ENCODE results near the gene PTPRO. TPM values are rescaled to one million over a fixed set of nuclear protein-coding genes. Genes with fewer than 3 reads are reported as not detected.

PTPRO gene
- total RNA-seq, 2 donors from 2014 or later, result 1.3 to 2.6 TPM

DNA sequence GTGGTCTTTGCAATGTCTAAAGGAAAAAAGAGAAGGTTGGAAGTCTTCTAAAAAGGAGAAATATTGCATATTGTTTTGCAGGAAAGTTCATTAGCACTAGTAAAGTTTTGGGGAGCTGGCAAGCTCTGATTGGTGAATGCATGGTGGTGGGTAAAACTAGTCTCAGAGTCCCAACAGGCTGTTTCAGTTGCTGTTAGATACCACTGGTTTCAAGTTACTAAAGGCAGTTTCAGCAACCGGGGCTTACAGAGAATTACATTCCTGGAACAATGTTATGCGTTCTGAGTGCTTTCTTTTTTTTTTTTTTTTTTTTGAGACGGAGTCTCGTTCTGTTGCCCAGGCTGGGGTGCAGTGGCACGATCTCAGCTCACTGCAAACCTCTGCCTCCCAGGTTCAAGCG is 258.7 kb downstream of the PTPRO start:
- H3K9me3 ChIP-seq, result no peaks in the 10 kb centered on the region
- intact Hi-C loops (cut with DNase I), result no loop called here
- no peaks in the 10 kb centered on the region for H3K4me1 ChIP-seq
- no peak overlapping the region for H3K4me3 ChIP-seq
- H3K27me3 ChIP-seq, result no peaks in the 10 kb centered on the region
- WGBS, 2 donors, result 69 to 74% methylated on average over 6 of the region's 6 CpGs
- DNase-seq (no peak), ATAC-seq (no peak)
- H3K27ac ChIP-seq, result no peak overlapping the region
- TF ChIP-seq POLR2A (IDR thresholded peaks at IDR 0.05), result no peak
- TF ChIP-seq, protein P1, sequence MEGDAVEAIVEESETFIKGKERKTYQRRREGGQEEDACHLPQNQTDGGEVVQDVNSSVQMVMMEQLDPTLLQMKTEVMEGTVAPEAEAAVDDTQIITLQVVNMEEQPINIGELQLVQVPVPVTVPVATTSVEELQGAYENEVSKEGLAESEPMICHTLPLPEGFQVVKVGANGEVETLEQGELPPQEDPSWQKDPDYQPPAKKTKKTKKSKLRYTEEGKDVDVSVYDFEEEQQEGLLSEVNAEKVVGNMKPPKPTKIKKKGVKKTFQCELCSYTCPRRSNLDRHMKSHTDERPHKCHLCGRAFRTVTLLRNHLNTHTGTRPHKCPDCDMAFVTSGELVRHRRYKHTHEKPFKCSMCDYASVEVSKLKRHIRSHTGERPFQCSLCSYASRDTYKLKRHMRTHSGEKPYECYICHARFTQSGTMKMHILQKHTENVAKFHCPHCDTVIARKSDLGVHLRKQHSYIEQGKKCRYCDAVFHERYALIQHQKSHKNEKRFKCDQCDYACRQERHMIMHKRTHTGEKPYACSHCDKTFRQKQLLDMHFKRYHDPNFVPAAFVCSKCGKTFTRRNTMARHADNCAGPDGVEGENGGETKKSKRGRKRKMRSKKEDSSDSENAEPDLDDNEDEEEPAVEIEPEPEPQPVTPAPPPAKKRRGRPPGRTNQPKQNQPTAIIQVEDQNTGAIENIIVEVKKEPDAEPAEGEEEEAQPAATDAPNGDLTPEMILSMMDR (IDR thresholded peaks at IDR 0.05), result no peak
- H3K36me3 ChIP-seq (replicated peaks in 1 of 2; ENCODE audit: insufficient read depth in 1 of 2, low read depth in 2 of 2), result no peaks in the 10 kb centered on the region

DNA sequence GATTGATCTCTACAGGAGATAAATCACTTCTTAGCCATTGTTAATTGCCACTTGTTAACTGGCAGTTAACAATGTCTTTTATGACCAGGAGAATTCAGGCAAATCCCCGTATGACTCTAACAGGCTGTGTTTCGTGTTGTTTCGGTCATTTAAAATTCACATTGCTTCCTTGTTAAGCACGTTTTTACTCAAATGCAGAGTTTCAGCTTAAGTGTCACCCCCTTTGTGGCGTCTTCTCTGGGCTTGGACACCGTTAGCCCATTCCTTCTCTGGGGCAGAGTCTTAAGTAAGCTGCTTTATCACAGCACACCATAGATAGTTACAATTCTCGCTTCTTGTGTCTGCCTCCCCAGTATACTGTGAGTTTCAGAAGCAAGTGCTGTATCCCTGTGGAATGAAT is 261.5 kb downstream of the PTPRO start:
- H3K27me3 ChIP-seq, result no peaks in the 10 kb centered on the region
- DNase-seq (no peak), ATAC-seq (no peak)
- no peaks in the 10 kb centered on the region for H3K36me3 ChIP-seq (replicated peaks in 1 of 2; ENCODE audit: insufficient read depth in 1 of 2, low read depth in 2 of 2)
- TF ChIP-seq, protein P1 (IDR thresholded peaks at IDR 0.05), result no peak
- H3K27ac ChIP-seq, result no peak overlapping the region
- no peaks in the 10 kb centered on the region for H3K4me1 ChIP-seq
- WGBS, 2 donors, result 55 to 61% methylated on average over 7 of the region's 7 CpGs
- no peak overlapping the region for H3K4me3 ChIP-seq
- H3K9me3 ChIP-seq, result no peaks in the 10 kb centered on the region
- intact Hi-C loops (cut with DNase I), result no loop called here

DNA sequence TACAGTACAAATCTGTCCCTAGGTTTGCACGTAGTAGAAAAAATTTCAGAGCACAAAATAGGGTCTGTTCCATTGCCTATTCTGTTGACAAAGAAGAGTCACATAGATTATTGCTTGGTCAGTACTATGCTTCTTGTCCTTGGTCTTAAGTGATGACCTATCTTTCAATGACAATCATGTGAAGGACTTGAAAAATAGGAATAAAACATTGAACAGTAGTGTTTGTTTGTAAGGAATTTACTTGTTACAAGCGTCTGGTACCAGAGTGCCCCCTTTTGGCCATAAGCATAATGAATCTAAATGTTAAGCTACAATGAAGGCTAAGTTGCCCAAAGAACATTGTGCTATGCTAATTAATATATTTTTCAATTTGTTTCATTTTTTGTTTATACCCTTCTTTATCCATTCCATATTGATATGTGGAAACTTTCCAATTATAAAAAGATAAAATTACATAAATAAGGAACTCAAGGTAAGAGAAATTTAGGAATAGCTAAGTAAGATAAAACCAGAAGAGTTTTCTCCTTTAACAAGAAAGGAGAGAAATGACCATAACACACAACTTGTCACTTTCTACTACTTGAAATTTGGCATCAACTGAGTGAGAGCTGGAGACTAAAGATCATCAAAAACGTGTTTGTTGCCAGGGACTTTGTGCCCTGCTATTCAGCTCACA is 262.2 kb downstream of the PTPRO start:
- intact Hi-C loops (cut with DNase I), result no loop called here
- WGBS, 2 donors, result 25% methylated on average over 3 of the region's 3 CpGs
- ATAC-seq (peak; percentile 48), DNase-seq (peak in 3 of 4 donors; percentile 30 to 45 (median 32))
- Histone ChIP-seq H3K9me3 (no peaks in the 10 kb centered on the region), H3K27ac (no peak overlapping the region), H3K4me3 (no peak overlapping the region), H3K4me1 (no peaks in the 10 kb centered on the region), H3K27me3 (no peaks in the 10 kb centered on the region), H3K36me3 (replicated peaks in 1 of 2; ENCODE audit: insufficient read depth in 1 of 2, low read depth in 2 of 2) (no peaks in the 10 kb centered on the region)
- TF ChIP-seq, protein P1 (IDR thresholded peaks at IDR 0.05), result peak; percentile 19 to 60 (median 51)
- TF ChIP-seq POLR2A (IDR thresholded peaks at IDR 0.05), result no peak

DNA sequence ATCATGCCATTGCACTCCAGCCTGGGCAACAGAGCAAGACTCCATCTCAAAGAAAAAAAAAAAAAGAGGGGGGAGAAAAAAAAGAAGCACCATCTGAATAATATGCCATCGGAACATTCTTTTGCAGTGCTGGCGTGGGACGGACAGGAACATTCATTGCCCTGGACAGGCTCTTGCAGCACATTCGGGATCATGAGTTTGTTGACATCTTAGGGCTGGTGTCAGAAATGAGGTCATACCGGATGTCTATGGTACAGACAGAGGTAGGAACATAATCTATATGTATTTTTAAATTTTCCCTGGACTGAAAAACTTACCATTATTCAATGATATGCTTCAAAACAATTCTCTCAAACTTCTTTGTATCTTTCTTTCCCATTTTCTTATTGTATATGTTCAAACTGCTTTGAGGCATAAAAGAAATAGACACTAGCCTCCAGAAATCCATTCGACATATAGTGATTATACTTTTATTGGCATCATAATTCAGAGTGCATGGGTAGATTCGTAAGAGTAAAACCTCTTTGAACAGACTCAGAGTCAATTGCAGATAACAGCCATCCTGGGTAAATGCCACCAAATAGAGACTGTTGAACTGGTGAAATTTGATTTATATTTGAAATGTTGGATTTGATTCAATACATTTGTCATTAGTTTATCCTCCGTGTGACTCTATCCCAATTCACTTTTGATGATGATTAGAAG is 267.2 kb downstream of the PTPRO start:
- H3K27ac ChIP-seq, result no peak overlapping the region
- H3K27me3 ChIP-seq, result no peaks in the 10 kb centered on the region
- no peaks in the 10 kb centered on the region for H3K36me3 ChIP-seq (replicated peaks in 1 of 2; ENCODE audit: insufficient read depth in 1 of 2, low read depth in 2 of 2)
- no peak for ATAC-seq
- peaks cover 9% of the 10 kb centered on the region for H3K4me1 ChIP-seq
- 49 to 52% methylated on average over 8 of the region's 8 CpGs for WGBS, 2 donors
- no peak overlapping the region for H3K4me3 ChIP-seq
- intact Hi-C loops (cut with DNase I), result loop anchor here (5.0 kb wide), 1 partner anchor 268 kb away; no protein-coding TSS in a partner anchor
- no peak for DNase-seq
- no peaks in the 10 kb centered on the region for H3K9me3 ChIP-seq
- TF ChIP-seq, protein P1 (IDR thresholded peaks at IDR 0.05), result no peak
- TF ChIP-seq POLR2A (IDR thresholded peaks at IDR 0.05), result no peak

Data from body of pancreas (tissue), 4 donors.